Activated naive CD4-positive, alpha-beta T cell (primary cell): ENCODE measurements around the gene DNM3.

ENCODE experiments used
- DNase-seq, 4 experiments: peaks; one replicate each; lab custom pipeline; 2025; lab: John Stamatoyannopoulos, UW

The DNM3 gene

GRCh38 chr1:171973421-171973820 is 132.1 kb downstream of the DNM3 start:
- DNase-seq = no peak

- DNase-seq = no peak
Measured at GRCh38 chr1:171981303-171981702, 140.0 kb downstream of the DNM3 start.

- DNase-seq = no peak
Measured at GRCh38 chr1:171983584-171983983, 142.3 kb downstream of the DNM3 start.

GRCh38 chr1:171984262-171984661 is 143.0 kb downstream of the DNM3 start:
- DNase-seq = no peak

- DNase-seq = no peak
Measured at GRCh38 chr1:171984850-171985485, 143.7 kb downstream of the DNM3 start.

GRCh38 chr1:171985639-171986038 is 144.3 kb downstream of the DNM3 start:
- DNase-seq = no peak

GRCh38 chr1:171988243-171988885 is 147.1 kb downstream of the DNM3 start:
- no peak for DNase-seq

GRCh38 chr1:171990371-171990770 is 149.1 kb downstream of the DNM3 start:
- DNase-seq = no peak

GRCh38 chr1:171994293-171994692 is 153.0 kb downstream of the DNM3 start:
- DNase-seq = no peak

GRCh38 chr1:171995573-171995972 is 154.3 kb downstream of the DNM3 start:
- DNase-seq = no peak

- DNase-seq = no peak
Measured at GRCh38 chr1:171997936-171998335, 156.6 kb downstream of the DNM3 start.

- DNase-seq = no peak
Measured at GRCh38 chr1:171998711-171999110, 157.4 kb downstream of the DNM3 start.

GRCh38 chr1:171999756-172000155 is 158.5 kb downstream of the DNM3 start:
- DNase-seq = no peak

GRCh38 chr1:172001288-172001687 is 160.0 kb downstream of the DNM3 start:
- DNase-seq = no peak

GRCh38 chr1:172002725-172003345 is 161.5 kb downstream of the DNM3 start:
- DNase-seq = no peak

GRCh38 chr1:172003766-172004530 is 162.7 kb downstream of the DNM3 start:
- DNase-seq = no peak

- no peak for DNase-seq
Measured at GRCh38 chr1:172004671-172005070, 163.4 kb downstream of the DNM3 start.

- DNase-seq = no peak
Measured at GRCh38 chr1:172005856-172006255, 164.6 kb downstream of the DNM3 start.

GRCh38 chr1:172006660-172007059 is 165.4 kb downstream of the DNM3 start:
- no peak for DNase-seq

- no peak for DNase-seq
Measured at GRCh38 chr1:172018727-172019311, 177.5 kb downstream of the DNM3 start.

GRCh38 chr1:172019976-172020375 is 178.7 kb downstream of the DNM3 start:
- no peak for DNase-seq

- no peak for DNase-seq
Measured at GRCh38 chr1:172024516-172024915, 183.2 kb downstream of the DNM3 start.
